WTC11 (cell line): ENCODE results near the gene ZNF629. TPM values are rescaled to one million over a fixed set of nuclear protein-coding genes. Genes with fewer than 3 reads are reported as not detected.

Source experiments
- ATAC-seq: fragments of 200-7000 bp; cut with Tn5 transposase; 2 replicates; pipeline ENCODE4 v1.10.0; 2021; ENCODE audit warnings: mild to moderate bottlenecking, moderate library complexity
- CTCF ChIA-PET: fragments of 300-600 bp; sonication (Branson Sonifier 250); formaldehyde crosslinking; loops from one replicate; lab custom pipeline; 2021; ENCODE audit warnings: antibody characterized with exemption; lab: Charles Lee
- POLR2A ChIA-PET: fragments of 350-600 bp; sonication (Branson Sonifier 250); formaldehyde crosslinking; loops from one replicate; lab custom pipeline; 2021; ENCODE audit warnings: antibody characterized with exemption; lab: Charles Lee
- DNase-seq: peaks from one replicate; pipeline ENCODE4 v3.0.0; 2021; ENCODE audit warnings: low spot score
- H3K27ac Mint-ChIP-seq: 2 replicates; pipeline ENCODE4 v1.8.0; 2021; ENCODE audit warnings: mixed read lengths
- H3K27me3 Mint-ChIP-seq: 2 replicates; pipeline ENCODE4 v1.8.0; 2021; ENCODE audit warnings: low read depth, mild to moderate bottlenecking, moderate library complexity, mixed read lengths
- H3K36me3 Mint-ChIP-seq: 2 replicates; pipeline ENCODE4 v1.8.0; 2021; ENCODE audit warnings: mixed read lengths
- H3K4me1 Mint-ChIP-seq: 2 replicates; pipeline ENCODE4 v1.8.0; 2022; ENCODE audit warnings: mixed read lengths
- H3K4me3 Mint-ChIP-seq: 2 replicates; pipeline ENCODE4 v1.8.0; 2021; ENCODE audit warnings: mild to moderate bottlenecking, moderate library complexity, mixed read lengths
- H3K9me3 Mint-ChIP-seq: 2 replicates; pipeline ENCODE4 v1.8.0; 2021; ENCODE audit warnings: mixed read lengths
- ATF1 ChIP-seq: sonication (generic); formaldehyde crosslinking; IDR thresholded peaks from 2 replicates; pipeline ENCODE4 v1.8.1; 2023; ENCODE audit warnings: mild to moderate bottlenecking, moderate library complexity, missing genetic modification reagents
- FOXJ3 ChIP-seq: sonication (generic); formaldehyde crosslinking; IDR thresholded peaks from 2 replicates; pipeline ENCODE4 v1.9.0; 2021; ENCODE audit warnings: missing genetic modification reagents, mild to moderate bottlenecking, borderline replicate concordance
- FOXK1 ChIP-seq: sonication (generic); formaldehyde crosslinking; IDR thresholded peaks from 2 replicates; pipeline ENCODE4 v1.8.0; 2022; ENCODE audit warnings: mild to moderate bottlenecking, moderate library complexity, missing genetic modification reagents
- MYBL2 ChIP-seq: sonication (generic); formaldehyde crosslinking; IDR thresholded peaks from 2 replicates; pipeline ENCODE4 v1.8.1; 2023; ENCODE audit warnings: mild to moderate bottlenecking, moderate library complexity, missing genetic modification reagents
- NR3C1 ChIP-seq: sonication (generic); formaldehyde crosslinking; conservative IDR thresholded peaks from 2 replicates; pipeline ENCODE4 v1.8.1; 2023; ENCODE audit warnings: low read depth, mild to moderate bottlenecking, missing genetic modification reagents
- SMAD3 ChIP-seq: sonication (generic); formaldehyde crosslinking; IDR thresholded peaks from 2 replicates; pipeline ENCODE4 v1.8.0; 2022; ENCODE audit warnings: missing genetic modification reagents, mild to moderate bottlenecking, borderline replicate concordance
- TCF7 ChIP-seq: sonication (generic); formaldehyde crosslinking; IDR thresholded peaks from 2 replicates; pipeline ENCODE4 v1.8.0; 2022; ENCODE audit warnings: mild to moderate bottlenecking, low read depth, missing genetic modification reagents, moderate library complexity
- total RNA-seq: library from RNA; stranded (reverse); gene quantifications from 3 replicates; pipeline ENCODE4 v1.2.3, GENCODE V29; 2021
- TF ChIP-seq, protein P1 (sequence below): fragments of 250-450 bp; sonication (Bioruptor Pico); IDR thresholded peaks from 2 replicates; pipeline ENCODE4 v1.9.0; 2021; ENCODE audit warnings: mild to moderate bottlenecking, borderline replicate concordance
- TF ChIP-seq, protein P2 (sequence below): sonication (generic); formaldehyde crosslinking; conservative IDR thresholded peaks from 2 replicates; pipeline ENCODE4 v1.8.1; 2022; ENCODE audit warnings: mild to moderate bottlenecking, missing genetic modification reagents
- TF ChIP-seq, protein P3 (sequence below): sonication (generic); formaldehyde crosslinking; IDR thresholded peaks from 2 replicates; pipeline ENCODE4 v1.8.1; 2022; ENCODE audit warnings: missing genetic modification reagents, borderline replicate concordance
- TF ChIP-seq, protein P4 (sequence below): sonication (generic); formaldehyde crosslinking; IDR thresholded peaks from 2 replicates; pipeline ENCODE4 v1.8.0; 2022; ENCODE audit warnings: mild to moderate bottlenecking, missing genetic modification reagents
- TF ChIP-seq, protein P5 (sequence below): sonication (generic); formaldehyde crosslinking; IDR thresholded peaks from 2 replicates; pipeline ENCODE4 v1.8.0; 2022; ENCODE audit warnings: missing genetic modification reagents
- TF ChIP-seq, protein P6 (sequence below): fragments of 200-600 bp; IDR thresholded peaks from 2 replicates; pipeline ENCODE4 v1.8.0; 2022; ENCODE audit warnings: antibody characterized with exemption

The ZNF629 gene
- total RNA-seq, 1 experiment from 2014 or later = 20.0 TPM

DNA sequence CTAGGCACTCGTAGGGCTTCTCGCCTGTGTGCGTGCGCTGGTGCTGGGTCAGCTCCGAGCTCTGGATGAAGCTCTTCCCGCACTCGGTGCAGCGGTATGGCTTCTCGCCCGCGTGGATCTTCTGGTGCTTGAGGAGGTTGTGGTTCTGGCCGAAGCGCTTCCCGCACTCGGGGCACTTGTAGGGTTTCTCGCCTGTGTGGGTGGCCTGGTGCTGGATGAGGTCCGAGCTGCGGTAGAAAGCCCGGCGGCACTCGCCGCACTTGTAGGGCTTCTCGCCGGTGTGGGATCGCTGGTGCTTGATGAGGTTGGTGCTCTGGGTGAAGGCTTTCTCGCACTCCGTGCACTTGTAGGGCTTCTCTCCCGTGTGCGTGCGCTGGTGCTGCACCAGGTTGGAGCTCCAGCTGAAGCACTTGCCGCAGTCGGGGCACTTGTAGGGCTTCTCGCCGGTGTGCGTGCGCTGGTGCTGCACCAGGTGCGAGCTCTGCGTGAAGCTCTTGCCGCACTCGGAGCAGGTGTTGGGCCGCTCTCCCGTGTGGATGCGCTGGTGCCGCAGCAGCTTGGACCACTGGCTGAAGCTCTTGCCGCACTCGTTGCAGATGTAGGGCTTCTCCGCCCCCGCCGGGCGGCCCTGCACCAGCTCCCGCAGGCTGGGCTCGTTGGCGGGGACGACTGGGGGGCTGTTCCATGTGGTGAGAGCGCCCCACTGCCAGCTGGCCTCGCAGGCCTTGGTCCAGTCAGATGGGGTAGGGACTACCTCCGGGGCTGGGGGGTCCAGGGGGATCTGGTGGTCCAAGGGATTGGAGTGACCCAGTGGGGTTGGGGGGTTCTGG is 3.5 kb downstream of the ZNF629 start (continued):
- TF ChIP-seq, protein P1, sequence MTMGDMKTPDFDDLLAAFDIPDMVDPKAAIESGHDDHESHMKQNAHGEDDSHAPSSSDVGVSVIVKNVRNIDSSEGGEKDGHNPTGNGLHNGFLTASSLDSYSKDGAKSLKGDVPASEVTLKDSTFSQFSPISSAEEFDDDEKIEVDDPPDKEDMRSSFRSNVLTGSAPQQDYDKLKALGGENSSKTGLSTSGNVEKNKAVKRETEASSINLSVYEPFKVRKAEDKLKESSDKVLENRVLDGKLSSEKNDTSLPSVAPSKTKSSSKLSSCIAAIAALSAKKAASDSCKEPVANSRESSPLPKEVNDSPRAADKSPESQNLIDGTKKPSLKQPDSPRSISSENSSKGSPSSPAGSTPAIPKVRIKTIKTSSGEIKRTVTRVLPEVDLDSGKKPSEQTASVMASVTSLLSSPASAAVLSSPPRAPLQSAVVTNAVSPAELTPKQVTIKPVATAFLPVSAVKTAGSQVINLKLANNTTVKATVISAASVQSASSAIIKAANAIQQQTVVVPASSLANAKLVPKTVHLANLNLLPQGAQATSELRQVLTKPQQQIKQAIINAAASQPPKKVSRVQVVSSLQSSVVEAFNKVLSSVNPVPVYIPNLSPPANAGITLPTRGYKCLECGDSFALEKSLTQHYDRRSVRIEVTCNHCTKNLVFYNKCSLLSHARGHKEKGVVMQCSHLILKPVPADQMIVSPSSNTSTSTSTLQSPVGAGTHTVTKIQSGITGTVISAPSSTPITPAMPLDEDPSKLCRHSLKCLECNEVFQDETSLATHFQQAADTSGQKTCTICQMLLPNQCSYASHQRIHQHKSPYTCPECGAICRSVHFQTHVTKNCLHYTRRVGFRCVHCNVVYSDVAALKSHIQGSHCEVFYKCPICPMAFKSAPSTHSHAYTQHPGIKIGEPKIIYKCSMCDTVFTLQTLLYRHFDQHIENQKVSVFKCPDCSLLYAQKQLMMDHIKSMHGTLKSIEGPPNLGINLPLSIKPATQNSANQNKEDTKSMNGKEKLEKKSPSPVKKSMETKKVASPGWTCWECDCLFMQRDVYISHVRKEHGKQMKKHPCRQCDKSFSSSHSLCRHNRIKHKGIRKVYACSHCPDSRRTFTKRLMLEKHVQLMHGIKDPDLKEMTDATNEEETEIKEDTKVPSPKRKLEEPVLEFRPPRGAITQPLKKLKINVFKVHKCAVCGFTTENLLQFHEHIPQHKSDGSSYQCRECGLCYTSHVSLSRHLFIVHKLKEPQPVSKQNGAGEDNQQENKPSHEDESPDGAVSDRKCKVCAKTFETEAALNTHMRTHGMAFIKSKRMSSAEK (CRISPR knock-in tag) = no peak
- TF ChIP-seq, protein P2, sequence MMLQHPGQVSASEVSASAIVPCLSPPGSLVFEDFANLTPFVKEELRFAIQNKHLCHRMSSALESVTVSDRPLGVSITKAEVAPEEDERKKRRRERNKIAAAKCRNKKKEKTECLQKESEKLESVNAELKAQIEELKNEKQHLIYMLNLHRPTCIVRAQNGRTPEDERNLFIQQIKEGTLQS (CRISPR knock-in tag) = no peak
- TF ChIP-seq, protein P3, sequence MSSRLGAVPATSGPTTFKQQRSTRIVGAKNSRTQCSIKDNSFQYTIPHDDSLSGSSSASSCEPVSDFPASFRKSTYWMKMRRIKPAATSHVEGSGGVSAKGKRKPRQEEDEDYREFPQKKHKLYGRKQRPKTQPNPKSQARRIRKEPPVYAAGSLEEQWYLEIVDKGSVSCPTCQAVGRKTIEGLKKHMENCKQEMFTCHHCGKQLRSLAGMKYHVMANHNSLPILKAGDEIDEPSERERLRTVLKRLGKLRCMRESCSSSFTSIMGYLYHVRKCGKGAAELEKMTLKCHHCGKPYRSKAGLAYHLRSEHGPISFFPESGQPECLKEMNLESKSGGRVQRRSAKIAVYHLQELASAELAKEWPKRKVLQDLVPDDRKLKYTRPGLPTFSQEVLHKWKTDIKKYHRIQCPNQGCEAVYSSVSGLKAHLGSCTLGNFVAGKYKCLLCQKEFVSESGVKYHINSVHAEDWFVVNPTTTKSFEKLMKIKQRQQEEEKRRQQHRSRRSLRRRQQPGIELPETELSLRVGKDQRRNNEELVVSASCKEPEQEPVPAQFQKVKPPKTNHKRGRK (CRISPR knock-in tag) = no peak
- no peak for TF ChIP-seq FOXJ3 (CRISPR knock-in tag)
- no peak for TF ChIP-seq ATF1 (CRISPR knock-in tag)
- TF ChIP-seq, protein P4, sequence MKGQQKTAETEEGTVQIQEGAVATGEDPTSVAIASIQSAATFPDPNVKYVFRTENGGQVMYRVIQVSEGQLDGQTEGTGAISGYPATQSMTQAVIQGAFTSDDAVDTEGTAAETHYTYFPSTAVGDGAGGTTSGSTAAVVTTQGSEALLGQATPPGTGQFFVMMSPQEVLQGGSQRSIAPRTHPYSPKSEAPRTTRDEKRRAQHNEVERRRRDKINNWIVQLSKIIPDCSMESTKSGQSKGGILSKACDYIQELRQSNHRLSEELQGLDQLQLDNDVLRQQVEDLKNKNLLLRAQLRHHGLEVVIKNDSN = no peak
- no peak for TF ChIP-seq SMAD3 (CRISPR knock-in tag)

DNA sequence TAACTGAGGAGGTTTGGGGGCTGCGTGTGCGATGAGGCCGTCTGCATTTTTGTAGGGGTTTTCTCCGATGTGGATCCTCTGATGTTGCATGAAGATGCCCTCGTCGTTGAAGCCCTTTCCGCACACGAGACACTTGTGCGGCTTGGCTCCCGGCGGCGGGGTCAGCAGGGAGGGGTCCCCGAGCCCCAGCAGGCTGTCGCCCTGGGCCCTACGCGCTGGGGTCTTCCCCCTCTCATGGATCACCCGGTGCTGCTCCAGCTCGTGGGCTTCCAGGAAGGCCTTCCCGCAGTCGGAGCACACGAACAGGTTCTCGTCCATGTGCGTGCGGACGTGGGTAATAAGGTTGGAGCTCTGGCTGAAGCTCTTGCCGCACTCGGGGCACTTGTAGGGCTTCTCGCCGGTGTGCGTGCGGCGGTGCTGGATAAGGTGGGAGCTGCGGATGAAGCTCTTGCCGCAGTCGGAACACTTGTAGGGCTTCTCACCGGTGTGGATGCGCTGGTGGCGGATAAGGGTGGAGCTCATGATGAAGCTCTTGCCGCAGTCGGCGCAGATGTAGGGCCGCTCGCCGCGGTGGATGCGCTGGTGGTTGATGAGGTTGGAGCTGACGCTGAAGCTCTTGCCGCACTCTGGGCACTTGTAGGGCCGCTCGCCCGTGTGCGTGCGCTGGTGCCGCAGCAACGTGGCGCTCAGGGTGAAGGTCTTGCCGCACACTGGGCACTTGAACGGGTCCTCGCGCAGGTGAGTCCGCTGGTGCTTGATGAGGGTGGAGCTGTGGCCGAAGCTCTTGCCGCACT is 4.3 kb downstream of the ZNF629 start:
- no peak overlapping the region for H3K27ac Mint-ChIP-seq
- H3K9me3 Mint-ChIP-seq = no peaks in the 10 kb centered on the region
- H3K36me3 Mint-ChIP-seq = peaks cover 14% of the 10 kb centered on the region
- no peak for DNase-seq
- H3K4me3 Mint-ChIP-seq = no peak overlapping the region
- H3K27me3 Mint-ChIP-seq = no peaks in the 10 kb centered on the region
- ChIA-PET POLR2A (interaction anchor here (1.4 to 1.8 kb wide), 2 partner anchors 23 to 25 kb away, joined by 7 to 9 read pairs; no protein-coding TSS in a partner anchor), CTCF (interaction anchor here (0.8 to 2.8 kb wide), 5 partner anchors 15 to 105 kb away, joined by 3 to 13 read pairs (median 5); no protein-coding TSS in a partner anchor)
- ATAC-seq = no peak
- TF ChIP-seq FOXK1 (CRISPR knock-in tag) (no peak), NR3C1 (CRISPR knock-in tag) (no peak), MYBL2 (no peak), TCF7 (CRISPR knock-in tag) (no peak), FOXJ3 (CRISPR knock-in tag) (no peak)
- TF ChIP-seq, protein P5, sequence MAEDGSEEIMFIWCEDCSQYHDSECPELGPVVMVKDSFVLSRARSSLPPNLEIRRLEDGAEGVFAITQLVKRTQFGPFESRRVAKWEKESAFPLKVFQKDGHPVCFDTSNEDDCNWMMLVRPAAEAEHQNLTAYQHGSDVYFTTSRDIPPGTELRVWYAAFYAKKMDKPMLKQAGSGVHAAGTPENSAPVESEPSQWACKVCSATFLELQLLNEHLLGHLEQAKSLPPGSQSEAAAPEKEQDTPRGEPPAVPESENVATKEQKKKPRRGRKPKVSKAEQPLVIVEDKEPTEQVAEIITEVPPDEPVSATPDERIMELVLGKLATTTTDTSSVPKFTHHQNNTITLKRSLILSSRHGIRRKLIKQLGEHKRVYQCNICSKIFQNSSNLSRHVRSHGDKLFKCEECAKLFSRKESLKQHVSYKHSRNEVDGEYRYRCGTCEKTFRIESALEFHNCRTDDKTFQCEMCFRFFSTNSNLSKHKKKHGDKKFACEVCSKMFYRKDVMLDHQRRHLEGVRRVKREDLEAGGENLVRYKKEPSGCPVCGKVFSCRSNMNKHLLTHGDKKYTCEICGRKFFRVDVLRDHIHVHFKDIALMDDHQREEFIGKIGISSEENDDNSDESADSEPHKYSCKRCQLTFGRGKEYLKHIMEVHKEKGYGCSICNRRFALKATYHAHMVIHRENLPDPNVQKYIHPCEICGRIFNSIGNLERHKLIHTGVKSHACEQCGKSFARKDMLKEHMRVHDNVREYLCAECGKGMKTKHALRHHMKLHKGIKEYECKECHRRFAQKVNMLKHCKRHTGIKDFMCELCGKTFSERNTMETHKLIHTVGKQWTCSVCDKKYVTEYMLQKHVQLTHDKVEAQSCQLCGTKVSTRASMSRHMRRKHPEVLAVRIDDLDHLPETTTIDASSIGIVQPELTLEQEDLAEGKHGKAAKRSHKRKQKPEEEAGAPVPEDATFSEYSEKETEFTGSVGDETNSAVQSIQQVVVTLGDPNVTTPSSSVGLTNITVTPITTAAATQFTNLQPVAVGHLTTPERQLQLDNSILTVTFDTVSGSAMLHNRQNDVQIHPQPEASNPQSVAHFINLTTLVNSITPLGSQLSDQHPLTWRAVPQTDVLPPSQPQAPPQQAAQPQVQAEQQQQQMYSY (CRISPR knock-in tag) = no peak
- TF ChIP-seq, protein P6, sequence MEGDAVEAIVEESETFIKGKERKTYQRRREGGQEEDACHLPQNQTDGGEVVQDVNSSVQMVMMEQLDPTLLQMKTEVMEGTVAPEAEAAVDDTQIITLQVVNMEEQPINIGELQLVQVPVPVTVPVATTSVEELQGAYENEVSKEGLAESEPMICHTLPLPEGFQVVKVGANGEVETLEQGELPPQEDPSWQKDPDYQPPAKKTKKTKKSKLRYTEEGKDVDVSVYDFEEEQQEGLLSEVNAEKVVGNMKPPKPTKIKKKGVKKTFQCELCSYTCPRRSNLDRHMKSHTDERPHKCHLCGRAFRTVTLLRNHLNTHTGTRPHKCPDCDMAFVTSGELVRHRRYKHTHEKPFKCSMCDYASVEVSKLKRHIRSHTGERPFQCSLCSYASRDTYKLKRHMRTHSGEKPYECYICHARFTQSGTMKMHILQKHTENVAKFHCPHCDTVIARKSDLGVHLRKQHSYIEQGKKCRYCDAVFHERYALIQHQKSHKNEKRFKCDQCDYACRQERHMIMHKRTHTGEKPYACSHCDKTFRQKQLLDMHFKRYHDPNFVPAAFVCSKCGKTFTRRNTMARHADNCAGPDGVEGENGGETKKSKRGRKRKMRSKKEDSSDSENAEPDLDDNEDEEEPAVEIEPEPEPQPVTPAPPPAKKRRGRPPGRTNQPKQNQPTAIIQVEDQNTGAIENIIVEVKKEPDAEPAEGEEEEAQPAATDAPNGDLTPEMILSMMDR = no peak
- peaks cover 24% of the 10 kb centered on the region for H3K4me1 Mint-ChIP-seq
